Transverse colon (tissue), 4 donors: Measurements from ENCODE around the gene CERT1. TPM values are rescaled to one million over a fixed set of nuclear protein-coding genes. Genes with fewer than 3 reads are reported as not detected.
"Not testable (repeated sequence)": the region's sequence is repeated elsewhere in the genome, so short reads cannot be mapped to it uniquely, and the experiment has no call there.

ENCODE experiments used
- DNase-seq: peaks from one replicate; pipeline ENCODE4 v3.0.0-alpha.2; 2019
- H3K27ac ChIP-seq, 4 donors: fragments of 200-600 bp; sonication (generic); 2 replicates each; pipeline ENCODE4 v1.5.1; 2016 to 2018; ENCODE audit warnings: inconsistent platforms in 4 of 4
- H3K27me3 ChIP-seq: fragments of 200-600 bp; sonication (generic); 2 replicates; pipeline ENCODE4 v1.5.1; 2017; ENCODE audit warnings: inconsistent platforms
- H3K36me3 ChIP-seq, 4 donors: fragments of 200-600 bp; sonication (generic); 2 replicates each; pipeline ENCODE4 v1.5.1; 2017 to 2019; ENCODE audit warnings: inconsistent platforms in 4 of 4
- H3K4me1 ChIP-seq, 4 donors: fragments of 200-600 bp; sonication (generic); 2 replicates each; pipeline ENCODE4 v1.5.1; 2017 to 2020; ENCODE audit warnings: inconsistent platforms in 4 of 4
- H3K4me3 ChIP-seq, 4 donors: fragments of 200-600 bp; sonication (generic); 1 replicate in 1 of 4; 2 replicates in 3 of 4; pipeline versions ENCODE4 v1.5.1 to v1.6.1; 2017 to 2019; ENCODE audit warnings: inconsistent platforms in 4 of 4
- H3K9me3 ChIP-seq, 2 donors: fragments of 200-600 bp; sonication (generic); 2 replicates each; pipeline ENCODE4 v1.5.1; 2017 to 2019; ENCODE audit warnings: inconsistent platforms in 2 of 2
- EP300 ChIP-seq: sonication (generic); formaldehyde crosslinking; IDR thresholded peaks from one replicate; pipeline ENCODE4 v1.6.1; 2017; ENCODE audit warnings: antibody characterized with exemption, low read depth
- POLR2A ChIP-seq: fragments of 450-650 bp; IDR thresholded peaks from one replicate; pipeline ENCODE4 v1.6.1; 2016; ENCODE audit warnings: antibody characterized with exemption, mild to moderate bottlenecking, moderate library complexity
- POLR2AphosphoS5 ChIP-seq, 3 donors: sonication (generic); formaldehyde crosslinking; IDR thresholded peaks; one replicate each; pipeline ENCODE4 v1.6.1; 2016; ENCODE audit warnings: antibody characterized with exemption in 3 of 3
- WGBS, 2 donors: methylation state at CpG; one replicate each; pipeline ENCODE4 v1.1.5; 2018; ENCODE audit warnings: low coverage in 1 of 2; 5-methylcytosine and 5-hydroxymethylcytosine counted together
- in situ Hi-C, 4 donors: fragments of 200-750 bp; cut with MboI; loops; one replicate each; pipeline versions ENCODE4 v1.15.0 to v1.15.1; 2017; ENCODE audit warnings: low sequenced_read_pairs in 3 of 4, low pct_ligation_motif_present in 1 of 4, low pct_unique_long_range_greater_than_20kb in 1 of 4
- intact Hi-C: fragments of 100-400 bp; cut with DNase I; formaldehyde crosslinking; loops from one replicate; pipeline ENCODE4 v1.15.1; 2023; ENCODE audit warnings: low total_unique reads
- total RNA-seq, 4 donors: library from RNA; depleted of rRNA; stranded (reverse); fragments of >200 nt; gene quantifications; one replicate each; pipeline ENCODE4 v1.1.0, GENCODE V29; 2016
- TF ChIP-seq, protein P1 (sequence below), 5 experiments: fragments of 200-600 bp in 3 of 5; fragments of 450-650 bp in 2 of 5; sonication (generic) in 3 of 5; IDR thresholded peaks; 1 replicate in 2 of 5; 2 replicates in 3 of 5; pipeline ENCODE4 v1.5.1; 2016 to 2017; ENCODE audit warnings: antibody characterized with exemption in 5 of 5, inconsistent platforms in 3 of 5, mild to moderate bottlenecking in 2 of 5, moderate library complexity in 1 of 5

CERT1 gene
- total RNA-seq, 4 donors from 2014 or later, result 33.2 to 59.5 (median 39.4) TPM

DNA sequence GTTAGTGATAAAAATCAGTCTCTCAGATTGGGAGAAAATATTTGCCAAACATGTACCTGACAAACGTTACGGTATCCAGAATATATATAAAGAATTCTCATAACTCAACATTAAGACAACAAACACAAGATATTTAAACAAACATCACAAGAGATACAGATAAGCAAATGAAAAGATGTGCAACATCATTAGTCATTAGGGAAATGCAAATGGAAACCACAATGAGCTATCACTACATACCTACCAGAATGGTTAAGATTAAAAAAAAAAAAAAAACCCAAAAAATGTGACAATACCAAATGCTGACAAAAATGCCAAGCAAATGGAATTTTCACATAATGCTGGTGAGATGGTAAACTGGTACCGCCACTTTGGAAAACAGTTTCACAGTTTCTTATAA lies 15.4 kb downstream of the CERT1 start:
- H3K4me1 ChIP-seq, result no peaks in the 10 kb centered on the region
- H3K9me3 ChIP-seq, result no peaks in the 10 kb centered on the region
- no peak overlapping the region for H3K27ac ChIP-seq
- intact Hi-C loops, result no loop called here
- in situ Hi-C loops, result no loop called here
- DNase-seq, result no peak
- TF ChIP-seq, protein P1, sequence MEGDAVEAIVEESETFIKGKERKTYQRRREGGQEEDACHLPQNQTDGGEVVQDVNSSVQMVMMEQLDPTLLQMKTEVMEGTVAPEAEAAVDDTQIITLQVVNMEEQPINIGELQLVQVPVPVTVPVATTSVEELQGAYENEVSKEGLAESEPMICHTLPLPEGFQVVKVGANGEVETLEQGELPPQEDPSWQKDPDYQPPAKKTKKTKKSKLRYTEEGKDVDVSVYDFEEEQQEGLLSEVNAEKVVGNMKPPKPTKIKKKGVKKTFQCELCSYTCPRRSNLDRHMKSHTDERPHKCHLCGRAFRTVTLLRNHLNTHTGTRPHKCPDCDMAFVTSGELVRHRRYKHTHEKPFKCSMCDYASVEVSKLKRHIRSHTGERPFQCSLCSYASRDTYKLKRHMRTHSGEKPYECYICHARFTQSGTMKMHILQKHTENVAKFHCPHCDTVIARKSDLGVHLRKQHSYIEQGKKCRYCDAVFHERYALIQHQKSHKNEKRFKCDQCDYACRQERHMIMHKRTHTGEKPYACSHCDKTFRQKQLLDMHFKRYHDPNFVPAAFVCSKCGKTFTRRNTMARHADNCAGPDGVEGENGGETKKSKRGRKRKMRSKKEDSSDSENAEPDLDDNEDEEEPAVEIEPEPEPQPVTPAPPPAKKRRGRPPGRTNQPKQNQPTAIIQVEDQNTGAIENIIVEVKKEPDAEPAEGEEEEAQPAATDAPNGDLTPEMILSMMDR (IDR thresholded peaks at IDR 0.05), result no peak
- no peak for TF ChIP-seq POLR2A
- TF ChIP-seq POLR2AphosphoS5 (IDR thresholded peaks at IDR 0.05), result no peak
- no peak for TF ChIP-seq EP300
- WGBS, 2 donors, result 90 to 94% methylated on average over 3 of the region's 3 CpGs
- no peaks in the 10 kb centered on the region for H3K27me3 ChIP-seq
- H3K4me3 ChIP-seq, result no peak overlapping the region
- peaks cover 0 to 11% (median 1%) of the 10 kb centered on the region in 4 donors for H3K36me3 ChIP-seq

DNA sequence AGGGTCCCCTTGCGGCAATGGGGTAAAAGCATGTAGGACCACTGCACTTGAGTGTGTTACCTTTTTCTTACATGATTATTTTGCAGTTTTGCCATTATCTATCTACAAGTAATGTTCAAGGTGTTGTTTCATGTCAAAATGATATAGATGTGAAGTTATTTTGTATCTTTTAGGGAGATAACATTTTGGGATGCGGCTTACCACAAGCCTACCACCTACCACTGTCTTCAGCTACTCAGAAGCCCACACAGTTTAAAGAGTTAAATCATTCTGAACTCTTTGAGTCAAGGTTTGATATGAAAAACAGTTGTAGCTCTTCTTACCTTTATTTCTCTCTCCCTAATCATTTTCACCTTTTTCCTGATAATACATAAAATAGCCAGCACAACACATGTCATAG lies 19.8 kb downstream of the CERT1 start:
- no peak for TF ChIP-seq POLR2A
- TF ChIP-seq, protein P1 (IDR thresholded peaks at IDR 0.05), result no peak
- TF ChIP-seq POLR2AphosphoS5 (IDR thresholded peaks at IDR 0.05), result no peak
- TF ChIP-seq EP300, result no peak
- WGBS, 2 donors, result 95 to 99% methylated on average over 2 of the region's 2 CpGs
- DNase-seq, result no peak
- H3K9me3 ChIP-seq, result peaks cover 0 to 15% of the 10 kb centered on the region in 2 donors
- H3K27me3 ChIP-seq, result no peaks in the 10 kb centered on the region
- H3K27ac ChIP-seq, result no peak overlapping the region
- H3K4me1 ChIP-seq, result no peaks in the 10 kb centered on the region
- peaks cover 0 to 22% (median 1%) of the 10 kb centered on the region in 4 donors for H3K36me3 ChIP-seq
- in situ Hi-C loops, result no loop called here
- intact Hi-C loops, result no loop called here
- no peak overlapping the region for H3K4me3 ChIP-seq

DNA sequence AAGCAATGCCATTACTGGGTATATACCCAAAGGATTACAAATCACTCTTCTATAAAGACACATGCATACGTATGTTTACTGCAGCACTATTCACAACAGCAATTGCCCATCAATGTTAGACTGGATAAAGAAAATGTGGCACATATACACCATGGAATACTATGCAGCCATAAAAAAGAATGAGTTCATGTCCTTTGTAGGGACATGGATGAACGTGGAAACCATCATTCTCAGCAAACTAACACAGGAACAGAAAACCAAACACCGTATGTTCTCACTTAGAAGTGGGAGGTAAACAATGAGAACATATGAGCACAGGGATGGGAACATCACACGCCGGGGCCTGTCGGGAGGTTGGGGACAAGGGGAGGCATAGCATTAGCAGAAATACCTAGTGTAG lies 21.6 kb downstream of the CERT1 start:
- intact Hi-C loops, H3K4me3 ChIP-seq, in situ Hi-C loops, H3K27ac ChIP-seq, DNase-seq, H3K27me3 ChIP-seq, H3K4me1 ChIP-seq: not testable (repeated sequence)
- peaks cover 0 to 22% of the 10 kb centered on the region in 2 donors for H3K9me3 ChIP-seq
- H3K36me3 ChIP-seq, result peaks cover 0 to 22% (median 1%) of the 10 kb centered on the region in 4 donors
- 96 to 97% methylated on average over 6 of the region's 6 CpGs for WGBS, 2 donors

DNA sequence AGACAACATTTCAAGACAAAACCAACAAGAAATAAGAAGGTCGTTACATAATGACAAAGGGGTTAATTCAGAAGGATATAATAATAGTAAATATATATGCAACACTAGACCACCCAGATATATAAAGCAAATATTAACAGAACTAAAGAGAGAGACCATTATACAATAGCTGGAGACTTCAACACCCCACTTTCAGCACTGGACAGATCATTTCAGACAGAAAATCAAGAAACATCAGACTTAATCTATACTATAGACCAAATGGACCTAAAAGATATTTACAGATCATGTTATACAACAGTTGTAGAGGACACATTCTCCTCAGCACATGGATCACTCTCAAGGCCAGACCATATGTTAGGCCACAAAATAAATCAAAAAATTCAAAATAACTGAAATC lies 26.8 kb downstream of the CERT1 start:
- intact Hi-C loops (no loop called here), in situ Hi-C loops (no loop called here)
- Histone ChIP-seq H3K9me3 (peaks cover 0 to 26% of the 10 kb centered on the region in 2 donors), H3K4me1 (no peaks in the 10 kb centered on the region), H3K4me3 (no peak overlapping the region), H3K36me3 (peaks cover 0 to 4% (median 0%) of the 10 kb centered on the region in 4 donors), H3K27me3 (no peaks in the 10 kb centered on the region), H3K27ac (no peak overlapping the region)
- TF ChIP-seq, protein P1 (IDR thresholded peaks at IDR 0.05), result no peak
- no peak for TF ChIP-seq EP300
- no peak for TF ChIP-seq POLR2A
- no peak for TF ChIP-seq POLR2AphosphoS5 (IDR thresholded peaks at IDR 0.05)
- no peak for DNase-seq
- 77 to 91% methylated on average over 1 of the region's 1 CpG for WGBS, 2 donors

DNA sequence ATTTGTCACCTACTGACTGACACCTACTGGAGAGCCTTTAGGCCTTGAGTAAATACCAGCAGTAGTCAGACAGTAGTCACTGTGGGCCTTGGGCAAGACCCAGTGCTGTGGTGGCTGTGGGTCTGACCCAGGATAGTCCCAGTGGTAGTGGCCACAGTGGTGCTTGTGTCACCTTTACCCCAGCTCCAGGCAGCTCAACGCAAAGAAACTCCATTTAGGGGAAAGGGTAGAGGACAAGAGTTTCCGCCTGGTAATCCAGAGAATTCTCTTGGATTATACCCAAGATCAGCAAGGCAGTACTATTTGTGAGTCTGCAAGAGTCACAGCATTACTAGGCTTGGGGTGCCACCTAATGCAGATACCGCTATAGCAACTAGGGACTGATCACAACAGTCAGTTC lies 28.9 kb downstream of the CERT1 start:
- intact Hi-C loops, result loop anchor here (1.0 kb wide), 1 partner anchor 12 kb away; no protein-coding TSS in a partner anchor
- DNase-seq, result no peak
- TF ChIP-seq, protein P1 (IDR thresholded peaks at IDR 0.05), result no peak
- TF ChIP-seq EP300, result no peak
- no peak for TF ChIP-seq POLR2A
- TF ChIP-seq POLR2AphosphoS5 (IDR thresholded peaks at IDR 0.05), result no peak
- Histone ChIP-seq H3K4me3 (no peak overlapping the region), H3K9me3 (peaks cover 0 to 21% of the 10 kb centered on the region in 2 donors), H3K27ac (no peak overlapping the region), H3K36me3 (no peaks in the 10 kb centered on the region), H3K27me3 (no peaks in the 10 kb centered on the region), H3K4me1 (no peaks in the 10 kb centered on the region)
- 100% methylated on average over 3 of the region's 3 CpGs; no CpG with 5 or more reads in 1 of the 2 donors for WGBS, 2 donors
- in situ Hi-C loops, result no loop called here
